Progenitor cell of endocrine pancreas (in vitro differentiated cells): ENCODE data around the gene VARS1. TPM values are rescaled to one million over a fixed set of nuclear protein-coding genes. Genes with fewer than 3 reads are reported as not detected.
"Not testable (repeated sequence)": the region's sequence is repeated elsewhere in the genome, so short reads cannot be mapped to it uniquely, and the experiment has no call there.

Source experiments
- DNase-seq: peaks from one replicate; pipeline ENCODE4 v3.0.0; 2021; ENCODE audit warnings: low spot score; ENCODE audit not compliant: unreplicated experiment
- H3K27ac Mint-ChIP-seq: 2 replicates; pipeline ENCODE4 v1.8.0; 2021; ENCODE audit warnings: mild to moderate bottlenecking, moderate library complexity, mixed read lengths
- H3K27me3 Mint-ChIP-seq: 2 replicates; pipeline ENCODE4 v1.8.0; 2021; ENCODE audit warnings: mixed read lengths
- H3K36me3 Mint-ChIP-seq: 2 replicates; pipeline ENCODE4 v1.8.0; 2022; ENCODE audit warnings: mixed read lengths; ENCODE audit not compliant: insufficient read depth
- H3K4me1 Mint-ChIP-seq: 2 replicates; pipeline ENCODE4 v1.8.0; 2021; ENCODE audit warnings: low read depth, mixed read lengths
- H3K4me3 Mint-ChIP-seq: 2 replicates; pipeline ENCODE4 v1.8.0; 2021; ENCODE audit warnings: low read depth, mild to moderate bottlenecking, moderate library complexity, mixed read lengths
- H3K9me3 Mint-ChIP-seq: 2 replicates; pipeline ENCODE4 v1.8.0; 2021; ENCODE audit warnings: low read depth, mixed read lengths
- CTCF ChIP-seq: fragments of 200-600 bp; sonication (generic); IDR thresholded peaks from one replicate; pipeline ENCODE4 v1.5.0; 2021; ENCODE audit warnings: antibody characterized with exemption, mild to moderate bottlenecking; ENCODE audit not compliant: unreplicated experiment
- total RNA-seq: library from RNA; stranded (reverse); gene quantifications from 2 replicates; pipeline ENCODE4 v1.2.1, GENCODE V29; 2021

Gene VARS1
- total RNA-seq, 1 donor from 2014 or later: 85.6 TPM

DNA sequence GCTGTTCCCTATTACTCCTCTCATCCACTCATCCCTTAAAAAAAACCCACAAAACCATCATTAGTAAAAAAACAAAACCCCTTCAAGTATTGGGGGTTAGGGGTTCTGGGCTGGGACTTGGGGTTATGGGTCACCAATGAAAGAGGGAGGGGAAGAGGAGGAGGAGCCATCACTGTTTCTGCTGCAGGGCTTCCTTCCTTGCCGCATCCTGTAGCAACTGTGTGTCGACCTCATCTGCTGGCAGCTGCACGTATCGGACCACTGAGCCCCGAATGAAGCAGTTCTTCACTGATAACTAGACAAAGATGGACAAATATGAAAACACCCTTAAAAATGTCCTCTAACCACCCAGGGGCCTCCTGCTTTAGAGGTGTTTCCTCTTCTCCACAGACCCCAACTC is 2.0 kb upstream of the VARS1 start:
- no peak overlapping the region for H3K4me3 Mint-ChIP-seq
- no peak for TF ChIP-seq CTCF
- H3K27me3 Mint-ChIP-seq: no peaks in the 10 kb centered on the region
- peaks cover 8% of the 10 kb centered on the region for H3K4me1 Mint-ChIP-seq
- H3K36me3 Mint-ChIP-seq: peaks cover 3% of the 10 kb centered on the region
- no peaks in the 10 kb centered on the region for H3K9me3 Mint-ChIP-seq
- no peak overlapping the region for H3K27ac Mint-ChIP-seq
- no peak for DNase-seq

DNA sequence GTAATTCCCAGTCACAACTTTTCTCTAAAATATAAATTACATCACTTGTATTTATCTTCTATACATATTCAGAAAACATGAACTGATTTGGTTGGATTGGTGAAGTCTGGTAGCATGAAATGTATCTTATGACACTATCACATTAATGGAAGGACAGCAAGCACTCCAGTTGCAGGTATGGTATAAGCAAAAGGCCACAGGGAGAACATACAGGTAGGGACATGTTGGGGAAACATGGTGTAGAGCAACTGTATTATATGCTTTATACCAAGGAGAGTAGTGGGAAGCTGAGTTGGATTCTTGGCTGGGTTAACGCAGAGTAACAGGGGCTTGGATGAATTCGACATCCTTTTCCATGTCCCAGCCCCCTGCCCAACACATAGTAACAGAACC is 1.4 kb upstream of the VARS1 start:
- H3K4me3 Mint-ChIP-seq: no peak overlapping the region
- H3K4me1 Mint-ChIP-seq: peaks cover 8% of the 10 kb centered on the region
- peak overlapping the region; percentile 18 for H3K27ac Mint-ChIP-seq
- TF ChIP-seq CTCF: no peak
- H3K27me3 Mint-ChIP-seq: no peaks in the 10 kb centered on the region
- peaks cover 3% of the 10 kb centered on the region for H3K36me3 Mint-ChIP-seq
- no peak for DNase-seq
- no peaks in the 10 kb centered on the region for H3K9me3 Mint-ChIP-seq

- H3K36me3 Mint-ChIP-seq: peaks cover 2% of the 10 kb centered on the region
Observed at GRCh38 chr6:31794866-31795615, 511 bp downstream of the VARS1 start.

DNA sequence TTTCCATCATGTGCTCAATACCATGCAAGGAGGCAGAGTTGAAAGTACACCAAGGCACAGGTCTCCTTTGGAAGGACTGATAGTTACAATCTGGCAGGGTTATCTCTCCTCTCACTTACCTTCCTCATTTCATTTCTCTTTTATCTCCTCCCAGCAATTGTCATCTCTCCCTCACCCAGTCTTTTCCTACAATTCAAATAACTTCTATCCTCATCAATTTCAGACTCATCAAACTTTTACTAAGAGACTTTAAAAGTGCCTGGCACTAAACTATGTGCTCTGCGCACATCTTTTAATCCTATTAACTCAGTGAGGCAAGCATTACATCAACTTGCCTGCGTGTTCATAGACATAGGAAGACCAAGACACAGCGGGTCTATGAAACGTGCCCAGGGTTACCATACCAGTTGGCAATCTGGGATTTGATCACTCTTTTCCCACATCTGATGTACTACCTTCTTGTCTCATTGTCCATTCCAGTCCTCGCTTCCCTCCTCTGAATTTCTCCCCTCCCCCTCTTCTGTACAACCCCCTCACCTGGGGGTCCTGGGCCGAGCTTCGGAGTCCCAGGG is 1.2 kb downstream of the VARS1 start:
- Mint-ChIP-seq H3K4me1 (peaks cover 10% of the 10 kb centered on the region), H3K36me3 (peaks cover 5% of the 10 kb centered on the region), H3K27ac (peak overlapping the region; percentile 13), H3K4me3 (peak overlapping the region; percentile 96), H3K9me3 (no peaks in the 10 kb centered on the region), H3K27me3 (no peaks in the 10 kb centered on the region)
- TF ChIP-seq CTCF: no peak
- no peak for DNase-seq

More at GRCh38 chr6:31794866-31795615, 511 bp downstream of the VARS1 start:
- Mint-ChIP-seq H3K27ac (peak overlapping the region; percentile 98), H3K4me3 (peak overlapping the region; percentile 96), H3K9me3 (no peaks in the 10 kb centered on the region), H3K27me3 (no peaks in the 10 kb centered on the region), H3K4me1 (peaks cover 10% of the 10 kb centered on the region)
- DNase-seq: no peak
- TF ChIP-seq CTCF: no peak

GRCh38 chr6:31793927-31794245 is 1.7 kb downstream of the VARS1 start:
- not testable (repeated sequence) for H3K27me3 Mint-ChIP-seq, H3K9me3 Mint-ChIP-seq, H3K36me3 Mint-ChIP-seq, DNase-seq, H3K4me1 Mint-ChIP-seq
- Mint-ChIP-seq H3K27ac (peak overlapping the region; percentile 24), H3K4me3 (peak overlapping the region; percentile 96)

GRCh38 chr6:31792761-31793171 is 2.8 kb downstream of the VARS1 start:
- Mint-ChIP-seq H3K27me3 (no peaks in the 10 kb centered on the region), H3K4me1 (peaks cover 10% of the 10 kb centered on the region), H3K27ac (no peak overlapping the region), H3K9me3 (no peaks in the 10 kb centered on the region), H3K36me3 (peaks cover 5% of the 10 kb centered on the region), H3K4me3 (no peak overlapping the region)
- no peak for DNase-seq
- TF ChIP-seq CTCF: no peak
